HL-60/S4 treated with retinoic acid at 250 ng/mL for 4 days and 3 days (cell line): ENCODE data around the gene ST6GALNAC5.

ENCODE experiments used
- in situ Hi-C: fragments of 300-500 bp; cut with MboI; formaldehyde crosslinking; loops from 2 replicates; pipeline ENCODE4 v1.7.0; 2022; ENCODE audit warnings: low sequenced_read_pairs

ST6GALNAC5 gene

GRCh38 chr1:76998582-76999223 lies 131.4 kb downstream of the ST6GALNAC5 start:
- in situ Hi-C loops, result no loop called here

DNA sequence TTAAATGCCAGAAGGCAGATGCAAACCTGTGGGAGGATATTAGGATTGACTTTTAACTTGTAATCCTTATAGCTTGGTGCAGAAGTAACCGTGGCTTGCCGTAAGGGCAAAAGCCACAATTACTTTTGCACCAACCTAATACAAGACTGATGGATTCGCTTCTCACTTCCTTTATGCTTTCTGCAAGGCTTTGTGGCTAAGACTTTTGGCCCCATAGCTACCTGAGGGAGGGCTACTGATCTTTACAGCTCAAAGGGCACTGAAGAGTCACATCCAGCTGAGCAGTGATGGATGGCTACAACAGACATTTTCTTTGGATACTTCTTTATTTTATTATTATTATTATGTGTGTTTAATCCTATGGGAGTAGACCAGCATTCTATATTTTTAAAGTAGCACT lies 140.4 kb downstream of the ST6GALNAC5 start:
- in situ Hi-C loops, result no loop called here

- in situ Hi-C loops, result no loop called here
Measured at GRCh38 chr1:77010937-77011336, 143.7 kb downstream of the ST6GALNAC5 start.

DNA sequence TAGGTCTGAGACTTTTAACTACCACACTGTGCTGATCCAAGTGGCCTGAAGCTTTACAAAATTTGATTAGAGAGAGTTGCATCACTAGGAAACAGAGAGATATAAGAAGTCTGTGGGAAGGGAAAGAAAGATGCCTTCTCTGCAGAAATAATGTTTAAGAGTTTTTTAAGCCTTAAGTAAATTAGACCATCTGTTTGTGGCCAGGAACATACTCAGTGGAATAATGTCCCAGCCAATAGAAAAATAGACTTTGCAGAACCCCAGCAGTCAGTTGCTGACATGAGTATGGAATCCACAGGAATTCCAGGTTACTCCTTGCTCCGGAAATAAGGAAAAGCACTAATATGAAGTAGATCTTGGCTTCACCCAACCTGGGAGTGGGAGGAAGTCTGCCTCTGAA lies 144.8 kb downstream of the ST6GALNAC5 start:
- in situ Hi-C loops, result no loop called here

DNA sequence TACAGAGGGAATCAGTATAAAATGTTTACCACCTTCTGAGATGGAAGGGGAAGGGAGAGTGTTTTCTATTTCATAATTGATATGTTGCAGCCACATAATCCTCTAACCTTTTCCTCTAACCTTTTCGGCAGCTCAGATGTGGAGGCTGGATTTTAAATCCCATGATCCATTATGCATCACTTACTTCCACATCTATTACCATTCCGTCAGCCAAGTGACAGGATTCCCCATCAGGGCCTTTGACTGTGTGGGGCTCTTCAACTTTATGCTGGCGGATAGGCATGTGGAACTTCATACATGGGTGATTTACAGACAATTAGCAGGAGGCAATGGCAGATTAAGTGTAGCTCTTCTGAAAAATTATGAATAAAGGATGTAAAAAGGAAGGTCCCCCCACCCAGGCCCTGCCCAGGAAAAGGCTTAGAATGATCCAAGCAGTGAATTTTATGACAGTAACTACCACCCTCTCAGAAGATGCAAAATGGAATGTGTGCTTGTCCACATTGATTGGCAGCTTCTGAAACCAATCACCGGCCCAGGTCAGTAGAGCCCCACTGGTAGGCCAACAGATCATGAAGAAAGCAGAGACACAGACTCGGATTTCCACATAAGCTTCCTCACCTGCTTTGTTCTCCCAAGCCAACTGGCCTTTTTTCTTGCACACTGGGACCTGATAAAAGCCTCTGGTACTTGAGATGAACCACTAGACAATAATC lies 147.0 kb downstream of the ST6GALNAC5 start:
- in situ Hi-C loops, result no loop called here

DNA sequence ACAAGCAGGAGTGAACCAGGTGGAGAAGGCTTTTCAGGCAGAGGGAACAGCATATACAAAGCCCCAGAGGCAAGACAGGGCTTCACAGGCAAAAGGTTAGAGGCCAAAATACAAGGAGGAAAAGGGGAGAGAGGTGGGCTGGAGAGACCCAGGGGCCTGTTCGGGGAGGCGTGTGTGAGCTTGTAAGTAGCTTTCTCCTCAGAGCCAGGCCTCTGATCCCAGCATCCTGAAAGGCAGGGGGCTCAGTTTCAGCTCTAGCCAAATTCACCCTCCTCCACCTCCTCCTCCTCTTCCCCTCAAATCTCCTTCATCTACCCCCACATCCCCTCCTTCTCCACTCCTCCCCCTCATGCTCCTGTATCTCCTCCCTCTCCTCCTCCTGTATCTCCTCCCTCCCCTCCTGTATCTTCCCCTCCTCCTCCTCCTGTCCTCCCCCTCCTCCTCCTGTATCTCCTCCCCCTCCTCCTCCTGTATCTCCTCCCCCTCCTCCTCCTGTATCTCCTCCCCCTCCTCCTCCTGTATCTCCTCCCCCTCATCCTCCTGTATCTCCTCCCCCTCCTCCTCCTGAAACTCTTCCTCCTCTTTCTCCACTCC lies 148.6 kb downstream of the ST6GALNAC5 start:
- in situ Hi-C loops, result no loop called here

GRCh38 chr1:77016386-77016985 lies 149.2 kb downstream of the ST6GALNAC5 start:
- in situ Hi-C loops, result no loop called here

DNA sequence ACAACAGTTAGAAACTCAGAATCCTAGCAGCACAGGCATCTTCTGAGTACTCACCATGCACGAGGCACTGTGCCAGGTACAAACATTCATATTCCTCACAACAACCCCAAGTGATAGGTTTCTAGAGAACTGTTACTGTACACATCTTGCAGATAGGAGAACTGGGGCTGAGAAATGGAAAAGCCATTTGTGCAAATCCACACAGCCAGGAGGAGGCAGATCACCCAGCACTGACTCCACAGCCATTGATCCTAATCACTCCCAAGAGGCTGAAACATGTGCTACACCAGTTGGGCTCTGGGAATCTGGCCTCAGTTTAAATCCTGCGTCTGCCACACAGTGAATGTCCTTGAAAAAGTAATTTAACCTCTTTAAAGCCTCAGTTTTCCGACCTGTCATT lies 151.0 kb downstream of the ST6GALNAC5 start:
- in situ Hi-C loops, result no loop called here

DNA sequence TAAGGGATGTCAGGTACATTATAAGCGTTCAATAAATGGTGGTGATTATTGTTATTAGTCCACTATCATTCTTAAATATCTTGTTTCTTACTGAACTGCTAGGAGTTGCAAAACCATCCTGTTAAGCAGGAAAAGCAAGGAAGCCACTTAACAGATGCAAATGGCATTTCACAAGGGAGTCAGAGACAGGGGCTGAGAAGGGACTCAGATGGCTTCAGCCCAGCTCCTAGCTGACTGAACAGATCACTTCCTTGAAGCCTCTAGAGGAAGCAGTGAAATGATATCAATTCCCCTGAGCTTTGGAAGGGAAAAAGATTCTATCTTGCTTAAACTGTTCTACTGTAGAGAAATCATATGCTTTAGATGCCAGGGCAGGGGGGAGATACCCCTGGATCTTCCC lies 151.5 kb downstream of the ST6GALNAC5 start:
- in situ Hi-C loops, result no loop called here

- in situ Hi-C loops, result no loop called here
Measured at GRCh38 chr1:77021732-77022131, 154.5 kb downstream of the ST6GALNAC5 start.

- in situ Hi-C loops, result no loop called here
Measured at GRCh38 chr1:77024500-77024899, 157.2 kb downstream of the ST6GALNAC5 start.

DNA sequence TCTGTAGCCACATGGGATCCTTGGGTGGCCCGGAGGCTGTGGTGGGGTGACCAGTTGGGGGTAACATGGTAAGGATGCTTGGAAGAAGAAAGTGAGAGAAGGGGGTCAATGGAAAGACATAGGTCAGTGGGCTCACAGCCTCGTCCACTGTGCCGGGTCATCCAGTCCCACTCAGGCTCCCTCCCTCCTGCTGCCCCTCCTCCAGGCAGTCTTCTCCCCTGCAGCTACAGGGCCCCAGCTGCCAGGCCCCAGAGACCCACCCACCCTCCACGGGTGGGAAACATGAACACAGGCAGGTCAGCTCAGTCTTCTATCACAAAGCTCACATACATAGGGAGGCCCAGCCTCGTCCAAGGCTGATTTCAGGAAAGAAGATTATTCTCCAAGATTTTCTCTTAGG lies 158.3 kb downstream of the ST6GALNAC5 start:
- in situ Hi-C loops, result no loop called here

GRCh38 chr1:77026135-77026534 lies 158.9 kb downstream of the ST6GALNAC5 start:
- in situ Hi-C loops, result no loop called here

DNA sequence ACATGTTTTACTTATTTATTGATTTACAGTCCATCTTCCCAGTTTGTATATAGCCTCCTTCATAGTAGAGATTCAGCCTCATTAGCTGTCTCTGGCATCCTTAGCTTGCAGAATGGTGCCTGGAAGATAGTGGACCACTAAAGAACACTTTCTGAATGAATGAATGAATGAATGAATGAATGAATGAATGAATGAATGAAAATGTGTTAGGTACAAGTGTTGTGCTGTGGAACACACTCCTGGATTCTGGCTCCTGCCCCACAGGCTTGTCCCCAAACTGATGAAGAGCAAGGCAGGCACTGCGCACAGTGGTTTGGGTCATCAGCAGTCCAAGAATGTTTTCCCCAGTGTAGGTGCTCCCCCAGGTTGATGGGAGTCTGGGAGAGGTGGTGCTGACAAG lies 159.4 kb downstream of the ST6GALNAC5 start:
- in situ Hi-C loops, result no loop called here

- in situ Hi-C loops, result no loop called here
Measured at GRCh38 chr1:77027847-77028246, 160.6 kb downstream of the ST6GALNAC5 start.

DNA sequence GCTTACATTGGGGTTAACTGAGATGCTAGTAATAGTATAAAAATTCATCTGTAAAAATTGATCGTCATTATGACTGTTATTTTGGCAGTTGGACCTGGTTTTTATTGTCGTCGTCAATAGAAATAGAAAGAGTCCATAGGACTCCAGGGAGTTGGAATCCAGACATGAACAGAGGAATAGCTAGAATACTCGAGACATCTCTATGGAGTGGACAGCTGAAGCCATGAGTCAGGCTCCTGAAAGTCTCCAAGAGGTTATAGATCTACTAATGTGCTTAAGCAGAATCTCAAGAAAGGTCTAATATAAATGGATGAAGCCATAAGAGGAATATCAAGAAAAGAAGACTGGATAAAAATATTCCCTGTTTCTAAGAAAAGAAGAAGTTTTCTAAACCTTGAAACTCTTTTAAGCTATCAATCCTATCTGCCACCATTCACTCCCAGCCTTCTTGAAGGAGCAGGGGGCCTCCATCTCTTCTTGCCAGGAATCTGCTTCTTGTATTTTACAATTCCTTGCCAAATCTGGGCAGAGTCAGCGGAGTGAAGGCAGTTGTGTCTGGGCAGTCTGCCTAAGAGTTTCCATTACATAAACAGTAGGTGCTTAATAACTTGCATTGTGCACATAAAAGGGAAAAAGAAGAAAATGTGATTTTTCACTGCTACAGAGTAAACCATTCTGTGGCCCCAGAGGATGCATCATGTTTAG lies 163.3 kb downstream of the ST6GALNAC5 start:
- in situ Hi-C loops, result no loop called here

DNA sequence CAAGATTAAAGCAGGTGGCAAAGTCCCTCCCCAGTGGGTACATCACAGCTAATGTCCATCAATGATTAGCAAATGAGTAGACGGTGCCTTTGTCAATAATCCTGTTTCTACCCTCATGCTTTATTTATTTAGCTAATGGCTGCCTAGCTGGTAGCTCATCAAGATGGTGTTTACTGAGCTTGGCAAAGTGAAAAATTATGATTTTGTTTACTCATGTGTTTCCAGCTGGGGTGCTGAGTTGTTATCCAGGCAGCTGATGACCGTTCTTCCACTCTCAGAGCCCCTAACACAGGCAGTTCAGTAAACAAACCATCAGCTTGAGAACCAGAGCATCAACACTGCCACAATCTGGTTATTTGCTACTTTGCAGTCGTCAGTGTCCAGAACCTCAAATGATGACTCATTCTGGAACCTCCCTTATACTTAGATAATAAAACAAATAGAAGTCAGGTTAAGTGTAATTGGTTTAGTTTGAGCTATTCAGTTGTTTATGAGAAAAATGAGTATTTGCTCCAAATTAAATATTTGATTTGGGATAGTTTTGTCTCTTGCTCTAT lies 163.9 kb downstream of the ST6GALNAC5 start:
- in situ Hi-C loops, result no loop called here

DNA sequence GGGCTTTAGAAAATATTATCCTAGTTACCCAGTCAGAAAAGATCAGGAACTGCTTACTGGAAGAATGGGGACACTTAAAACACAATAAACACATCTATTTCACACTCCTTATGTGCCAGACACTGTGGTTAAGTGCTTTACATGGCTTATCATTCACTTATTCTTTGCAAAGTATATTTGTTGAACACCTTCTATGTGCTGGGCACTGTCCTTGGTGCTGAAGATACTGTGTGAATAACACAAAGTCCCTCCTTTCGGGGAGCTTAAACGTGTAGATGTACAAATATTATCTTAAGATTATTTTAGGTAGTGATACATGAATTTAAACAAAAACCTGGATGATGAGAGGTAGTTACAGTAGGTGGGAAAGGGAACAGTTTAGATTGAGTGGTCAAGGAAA lies 169.3 kb downstream of the ST6GALNAC5 start:
- in situ Hi-C loops, result no loop called here

GRCh38 chr1:77037038-77037437 lies 169.8 kb downstream of the ST6GALNAC5 start:
- in situ Hi-C loops, result no loop called here

GRCh38 chr1:77038000-77038399 lies 170.7 kb downstream of the ST6GALNAC5 start:
- in situ Hi-C loops, result no loop called here

DNA sequence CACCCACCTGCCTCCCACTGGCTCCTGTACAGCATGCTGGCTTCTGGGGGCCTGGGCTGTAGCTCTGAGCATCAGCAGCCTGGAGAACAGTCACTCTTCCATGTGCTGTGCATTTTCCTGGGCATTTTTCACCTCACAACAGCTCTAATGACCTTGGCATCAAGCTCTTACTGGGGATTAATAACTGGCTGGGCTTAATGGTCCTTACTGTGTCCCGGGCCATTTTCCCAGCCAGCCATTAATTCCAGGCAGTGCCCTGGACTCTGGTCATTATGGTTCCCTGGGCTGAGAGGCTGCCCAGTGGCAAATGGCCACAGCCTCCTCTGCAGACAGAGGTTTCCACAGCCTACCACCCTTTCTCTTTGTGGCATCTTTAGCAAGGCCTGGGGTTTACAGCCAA lies 171.8 kb downstream of the ST6GALNAC5 start:
- in situ Hi-C loops, result no loop called here
